ENCODE results near the gene EMILIN2. TPM values are rescaled to one million over a fixed set of nuclear protein-coding genes. Genes with fewer than 3 reads are reported as not detected.

The EMILIN2 gene
- total RNA-seq, 1 experiment from 2014 or later = 20.0 TPM

- Histone ChIP-seq H3K18ac (ENCODE audit: insufficient read length, low read depth, low read length) (no peak overlapping the region), H4K91ac (ENCODE audit: insufficient read length, low read depth, low read length) (no peak overlapping the region), H3K4me1 (ENCODE audit: insufficient read depth, low read length) (no peaks in the 10 kb centered on the region), H4K20me1 (ENCODE audit: control insufficient read depth, insufficient read depth, insufficient read length) (no peaks in the 10 kb centered on the region), H3K4me2 (ENCODE audit: insufficient read depth, insufficient read length, low read length) (no peak overlapping the region), H2BK120ac (ENCODE audit: low read depth, low read length, poor library complexity, severe bottlenecking) (no peak overlapping the region), H2AK5ac (ENCODE audit: insufficient read length, low read length) (no peak overlapping the region), H3K9ac (ENCODE audit: extremely low read depth, insufficient read length, low read length) (no peak overlapping the region), H3K27me3 (ENCODE audit: insufficient read depth, low read length) (no peaks in the 10 kb centered on the region), H3T11ph (ENCODE audit: low read length) (no peak overlapping the region), H3K23ac (ENCODE audit: insufficient read length, low read depth, low read length) (no peak overlapping the region), H2BK5ac (ENCODE audit: insufficient read length, low read length) (no peak overlapping the region), H2AFZ (ENCODE audit: low read length) (no peak overlapping the region), H3K9me3 (ENCODE audit: control insufficient read depth, low read depth, low read length) (no peaks in the 10 kb centered on the region), H2BK20ac (ENCODE audit: low read depth, low read length, poor library complexity, severe bottlenecking) (no peak overlapping the region), H3K23me2 (ENCODE audit: insufficient read length, low read depth, low read length, poor library complexity, severe bottlenecking) (no peaks in the 10 kb centered on the region), H4K5ac (ENCODE audit: insufficient read length, low read depth, low read length) (no peak overlapping the region), H3K79me1 (ENCODE audit: insufficient read depth, low read depth, low read length, poor library complexity, severe bottlenecking) (no peaks in the 10 kb centered on the region), H3K4ac (ENCODE audit: low read depth, low read length) (no peak overlapping the region), H3K14ac (ENCODE audit: insufficient read depth, low read length) (no peak overlapping the region), H3K79me2 (ENCODE audit: insufficient read depth, low read length) (no peaks in the 10 kb centered on the region), H3K56ac (ENCODE audit: insufficient read length, low read depth, low read length) (no peak overlapping the region), H2BK12ac (ENCODE audit: insufficient read length, low read depth, low read length) (no peak overlapping the region), H4K8ac (replicated peaks; ENCODE audit: insufficient read length, low read depth, low read length) (no peak overlapping the region), H2BK15ac (ENCODE audit: low read depth, low read length) (no peak overlapping the region), H3K27ac (ENCODE audit: insufficient read length, low read depth, low read length) (no peak overlapping the region)
- TF ChIP-seq CTCF (conservative IDR thresholded peaks at IDR 0.05) = no peak
- WGBS (ENCODE audit: extremely low coverage, insufficient read length, low lambda C conversion rate) = no CpG with 5 or more reads among the region's 2 CpGs
- peaks cover 0 to under 1% of the 10 kb centered on the region in 2 experiments; a peak in 1 of 4 replicates for H3K4me1 Mint-ChIP-seq
- peaks cover 10 to 38% (median 28%) of the 10 kb centered on the region in 3 experiments; a peak in 6 of 7 replicates for H3K36me3 Mint-ChIP-seq (ENCODE audit: insufficient read depth in 1 of 3, low read depth in 3 of 3)
- H3K9me3 Mint-ChIP-seq = no peaks in the 10 kb centered on the region
- no peak overlapping the region for H3K27ac Mint-ChIP-seq
- no peaks in the 10 kb centered on the region for H3K27me3 Mint-ChIP-seq (ENCODE audit: low read depth)
- no peak for DNase-seq
- H3K4me3 Mint-ChIP-seq = no peak overlapping the region
Observed at GRCh38 chr18:2799369-2799768, 47.4 kb upstream of the EMILIN2 start.
